RCC 7860 (cell line): ENCODE results near the gene ASB6.

Source experiments
- DNase-seq: peaks from one replicate; pipeline ENCODE4 v3.0.0-alpha.2; 2015; ENCODE audit warnings: low spot score
- FAIRE-seq: peaks from 2 replicates; lab custom pipeline; 2012; peaks lifted over from hg19 to GRCh38; lab: Jason Lieb, UNC

ASB6 gene

DNA sequence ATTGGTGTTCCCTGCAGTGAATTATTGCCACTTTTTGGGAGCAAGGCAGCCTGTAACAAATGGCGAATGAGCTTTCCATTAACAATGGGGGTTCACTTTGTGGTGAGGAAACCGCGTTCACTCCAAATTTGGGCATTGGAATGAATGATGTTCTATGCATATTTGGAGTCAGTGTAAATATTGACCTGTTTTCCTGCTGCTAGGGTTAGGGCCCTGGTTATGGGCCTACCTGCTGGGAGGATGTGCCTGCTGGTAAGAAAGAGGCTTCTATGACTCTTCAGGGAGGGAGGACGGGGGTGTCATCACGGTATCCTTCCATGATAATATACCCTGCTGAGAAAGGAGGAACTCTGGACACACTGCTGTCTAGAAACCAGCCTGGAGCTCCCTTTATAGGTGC lies 50.0 kb downstream of the ASB6 start:
- FAIRE-seq (no peak), DNase-seq (no peak)

DNA sequence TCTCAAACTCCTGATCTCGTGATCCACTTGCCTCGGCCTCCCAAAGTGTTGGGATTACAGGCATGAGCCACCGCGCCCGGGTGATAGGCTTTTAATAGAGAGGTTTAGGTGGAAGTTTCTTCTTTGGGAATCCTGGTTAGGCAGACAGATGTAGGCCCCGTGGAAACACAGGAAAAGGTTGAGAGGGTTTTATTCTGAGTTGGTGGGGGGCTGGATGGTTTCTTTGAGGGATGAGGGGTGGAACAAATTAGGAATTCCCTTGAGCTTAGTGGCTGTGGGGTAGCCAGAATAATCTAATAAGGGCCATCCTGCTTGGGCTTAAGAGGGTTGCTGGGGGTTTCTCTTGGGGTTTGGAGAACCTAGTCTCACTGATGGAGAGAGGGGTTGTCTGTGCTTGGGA lies 51.5 kb downstream of the ASB6 start:
- DNase-seq, result no peak
- no peak for FAIRE-seq

DNA sequence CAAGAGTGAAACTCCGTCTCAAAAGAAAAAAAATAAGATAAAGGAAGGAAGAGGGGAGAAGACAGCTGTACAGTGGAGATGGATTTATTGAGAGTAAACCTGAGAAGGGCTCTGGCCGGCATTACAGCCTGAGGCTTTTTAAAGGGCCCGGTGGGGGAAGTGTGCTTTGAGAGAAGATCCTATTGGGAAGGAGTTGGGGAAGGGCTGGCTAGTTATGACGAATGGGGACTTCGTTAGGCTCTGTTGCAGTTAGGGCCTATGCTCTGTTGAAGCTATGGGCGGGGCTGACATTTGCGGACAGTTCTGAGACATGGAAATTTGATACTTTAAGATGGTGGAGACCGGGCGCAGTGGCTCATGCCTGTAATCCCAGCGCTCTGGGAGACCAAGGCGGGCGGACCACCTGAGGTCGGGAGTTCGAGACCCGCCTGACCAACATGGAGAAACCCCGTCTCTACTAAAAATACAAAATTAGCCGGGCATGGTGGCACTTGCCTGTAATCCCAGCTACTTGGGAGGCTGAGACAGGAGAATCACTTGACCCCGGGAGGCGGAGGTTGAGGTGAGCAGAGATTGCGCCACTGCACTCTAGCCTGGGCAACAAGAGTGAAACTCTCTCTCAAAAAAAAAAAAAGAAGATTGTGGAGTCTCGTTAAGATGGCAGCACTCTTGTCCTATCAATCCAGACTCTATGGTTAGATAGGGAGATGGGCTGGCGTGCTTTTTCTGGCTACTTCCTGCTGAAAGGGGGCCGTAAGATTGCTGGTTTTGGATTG lies 54.3 kb downstream of the ASB6 start:
- DNase-seq, result no peak
- FAIRE-seq, result no peak

DNA sequence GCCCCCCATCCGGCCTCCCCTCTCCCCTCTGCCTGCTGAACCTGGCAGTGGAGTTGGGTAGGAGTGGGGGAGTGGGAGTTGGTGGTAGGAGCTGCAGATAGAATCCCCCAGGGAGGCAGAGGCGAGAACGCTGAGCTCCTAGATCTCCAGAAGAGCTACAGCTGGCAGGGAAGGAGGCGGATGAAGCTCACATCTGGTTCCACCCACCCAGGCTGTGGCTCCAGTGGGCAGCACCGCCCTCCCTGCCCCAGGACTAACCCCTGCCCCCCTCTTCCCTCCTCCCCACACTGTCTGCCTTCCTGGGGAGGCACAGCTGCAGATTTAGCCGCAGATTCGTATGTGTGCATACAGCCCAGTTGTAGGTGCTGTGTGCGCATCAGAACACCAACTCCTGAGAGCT lies 55.3 kb downstream of the ASB6 start:
- DNase-seq, result no peak
- no peak for FAIRE-seq

DNA sequence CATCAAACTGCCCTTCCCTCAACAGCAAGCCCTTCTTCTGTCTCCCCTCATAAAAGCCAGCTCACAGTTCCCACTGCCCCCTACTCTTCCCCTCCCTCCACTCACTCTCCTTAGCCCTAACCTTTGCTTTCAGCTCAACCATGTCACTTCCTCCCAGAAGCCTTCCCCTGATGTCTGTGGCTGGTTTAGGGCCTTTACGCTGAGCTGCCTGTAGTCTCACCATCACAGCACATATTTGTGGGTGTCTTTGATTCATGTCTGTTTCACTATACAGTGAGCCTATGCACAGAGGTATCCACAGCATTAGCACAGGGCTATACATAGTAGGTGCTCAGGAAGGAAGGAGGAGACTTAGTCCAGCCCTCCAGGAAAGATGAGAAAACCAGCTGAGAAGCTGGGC lies 55.7 kb downstream of the ASB6 start:
- FAIRE-seq (no peak), DNase-seq (no peak)

DNA sequence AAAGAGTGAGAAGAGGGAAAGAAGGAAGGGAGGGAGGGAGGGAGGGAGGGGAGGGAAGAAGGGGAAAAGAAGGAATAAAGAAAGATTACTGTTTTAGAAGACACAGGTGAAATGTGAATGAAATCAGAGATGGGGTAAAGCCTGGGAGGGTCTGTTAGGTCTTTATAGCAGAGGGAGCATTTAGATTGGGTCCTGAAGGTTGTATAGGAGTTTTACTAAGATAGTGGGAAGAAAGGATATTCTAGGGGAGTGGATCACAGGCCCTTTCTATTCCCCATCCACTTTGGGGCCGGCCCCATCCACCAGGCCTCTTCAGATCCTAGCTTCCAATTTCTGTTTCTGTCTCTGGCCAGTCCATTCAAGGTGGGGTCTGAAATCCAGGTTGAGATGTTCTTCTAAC lies 56.6 kb downstream of the ASB6 start:
- FAIRE-seq (no peak), DNase-seq (no peak)
